ENCODE measurements around the gene WBP2. TPM values are rescaled to one million over a fixed set of nuclear protein-coding genes. Genes with fewer than 3 reads are reported as not detected.
A peak's percentile ranks its signal among the peaks of the same experiment; 100 is the strongest.

The WBP2 gene
- total and polyA plus RNA-seq, 2 of the 8 experiments (the other 6 are each of a cell fraction or from before 2014, with no cell fraction given), result 48.2 to 71.2 TPM

DNA sequence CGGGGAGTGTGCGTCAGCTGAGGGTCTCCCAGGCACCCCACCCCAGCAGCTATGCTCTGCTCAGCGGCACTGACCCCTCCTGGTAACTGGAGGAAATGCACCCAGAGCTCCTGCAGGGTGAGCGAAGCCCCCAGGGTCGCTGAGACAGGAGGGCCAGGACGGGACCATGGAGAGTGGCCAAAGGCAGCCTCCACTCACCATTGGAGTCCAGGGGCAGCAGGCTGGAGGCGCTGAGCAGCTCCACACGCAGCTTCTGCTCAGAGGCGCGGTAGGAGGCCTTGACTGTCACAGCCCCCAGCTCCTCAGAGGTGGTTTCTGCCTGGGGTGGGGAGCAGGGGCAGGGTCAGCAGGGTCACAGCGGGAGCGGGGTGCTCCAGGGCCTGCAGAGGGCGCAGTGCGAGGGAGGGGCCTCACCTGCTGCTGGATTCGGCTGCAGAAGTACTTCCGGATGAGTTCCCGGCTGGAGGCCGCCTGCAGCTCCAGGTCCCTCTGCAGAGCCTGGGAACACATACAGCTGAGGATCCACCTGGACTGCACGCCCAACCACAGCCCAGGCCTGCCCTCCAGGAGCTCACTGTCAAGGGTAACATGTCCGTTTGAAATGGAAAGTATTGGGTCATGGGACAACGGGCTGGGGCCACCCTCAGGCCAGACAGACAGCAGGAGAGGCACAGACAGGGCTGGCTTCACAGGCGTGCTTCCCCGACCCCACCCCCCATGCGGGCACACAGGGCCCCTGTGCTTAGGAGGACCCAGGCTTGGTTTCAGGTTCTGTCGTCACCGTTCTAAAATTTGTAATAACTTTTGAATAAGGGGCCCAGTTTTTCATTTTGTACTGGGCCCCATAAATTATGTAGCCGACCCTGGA lies 24.7 kb downstream of the WBP2 start (continued):
- no peak for TF ChIP-seq EP300 (IDR thresholded peaks at IDR 0.05; ENCODE audit: borderline replicate concordance in 1 of 2, low read depth in 2 of 2, low read length in 2 of 2)
- TF ChIP-seq MAFK (IDR thresholded peaks at IDR 0.05; ENCODE audit: low read depth, low read length), result no peak
- TF ChIP-seq, protein P1, sequence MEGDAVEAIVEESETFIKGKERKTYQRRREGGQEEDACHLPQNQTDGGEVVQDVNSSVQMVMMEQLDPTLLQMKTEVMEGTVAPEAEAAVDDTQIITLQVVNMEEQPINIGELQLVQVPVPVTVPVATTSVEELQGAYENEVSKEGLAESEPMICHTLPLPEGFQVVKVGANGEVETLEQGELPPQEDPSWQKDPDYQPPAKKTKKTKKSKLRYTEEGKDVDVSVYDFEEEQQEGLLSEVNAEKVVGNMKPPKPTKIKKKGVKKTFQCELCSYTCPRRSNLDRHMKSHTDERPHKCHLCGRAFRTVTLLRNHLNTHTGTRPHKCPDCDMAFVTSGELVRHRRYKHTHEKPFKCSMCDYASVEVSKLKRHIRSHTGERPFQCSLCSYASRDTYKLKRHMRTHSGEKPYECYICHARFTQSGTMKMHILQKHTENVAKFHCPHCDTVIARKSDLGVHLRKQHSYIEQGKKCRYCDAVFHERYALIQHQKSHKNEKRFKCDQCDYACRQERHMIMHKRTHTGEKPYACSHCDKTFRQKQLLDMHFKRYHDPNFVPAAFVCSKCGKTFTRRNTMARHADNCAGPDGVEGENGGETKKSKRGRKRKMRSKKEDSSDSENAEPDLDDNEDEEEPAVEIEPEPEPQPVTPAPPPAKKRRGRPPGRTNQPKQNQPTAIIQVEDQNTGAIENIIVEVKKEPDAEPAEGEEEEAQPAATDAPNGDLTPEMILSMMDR (IDR thresholded peaks at IDR 0.05; ENCODE audit: control extremely low read depth in 1 of 3, insufficient read depth in 1 of 3, low read depth in 1 of 3, low read length in 3 of 3), result peak; percentile 63 to 85 (median 70)
- peak; percentile 71; the same call in 1 of the 2 replicates for TF ChIP-seq TAF1 (IDR thresholded peaks at IDR 0.05; ENCODE audit: low read depth, low read length)
